GM18867 (cell line): ENCODE measurements around the gene NCOA3.
"Not testable (repeated sequence)": the region's sequence is repeated elsewhere in the genome, so short reads cannot be mapped to it uniquely, and the experiment has no call there.

Experiments used
- ATAC-seq: cut with Tn5 transposase; IDR thresholded peaks from one replicate; pipeline ENCODE4 v1.9.1; 2021; ENCODE audit warnings: mild to moderate bottlenecking, moderate library complexity; ENCODE audit not compliant: unreplicated experiment

NCOA3 gene

GRCh38 chr20:47501482-47502270 lies at the start of gene NCOA3:
NCOA3 (plus strand) TSS chr20:47501887; CDS start chr20:47622248, 120,361 bp downstream.
- peak; percentile 68 for ATAC-seq

GRCh38 chr20:47452736-47453161 lies 48.9 kb upstream of the NCOA3 start:
- no peak for ATAC-seq

GRCh38 chr20:47453167-47453782 lies 48.4 kb upstream of the NCOA3 start:
- ATAC-seq = peak; percentile 88

GRCh38 chr20:47454298-47455132 lies 47.2 kb upstream of the NCOA3 start:
- ATAC-seq = no peak

- ATAC-seq = no peak
These were observed 46.3 kb upstream of the NCOA3 start for GRCh38 chr20:47455133-47456040.

GRCh38 chr20:47456041-47456537 lies 45.6 kb upstream of the NCOA3 start:
- ATAC-seq = no peak

- ATAC-seq = no peak
These were observed 44.5 kb upstream of the NCOA3 start for GRCh38 chr20:47456952-47457724.

GRCh38 chr20:47458280-47459050 lies 43.2 kb upstream of the NCOA3 start:
- ATAC-seq = not testable (repeated sequence)

GRCh38 chr20:47459344-47460073 lies 42.2 kb upstream of the NCOA3 start:
- no peak for ATAC-seq

GRCh38 chr20:47460761-47461112 lies 41.0 kb upstream of the NCOA3 start:
- ATAC-seq = not testable (repeated sequence)

GRCh38 chr20:47461120-47461685 lies 40.5 kb upstream of the NCOA3 start:
- ATAC-seq = no peak

- not testable (repeated sequence) for ATAC-seq
These were observed 39.8 kb upstream of the NCOA3 start for GRCh38 chr20:47461906-47462305.

- no peak for ATAC-seq
These were observed 37.1 kb upstream of the NCOA3 start for GRCh38 chr20:47464380-47465101.

GRCh38 chr20:47465335-47466090 lies 36.2 kb upstream of the NCOA3 start:
- no peak for ATAC-seq

- no peak for ATAC-seq
These were observed 35.5 kb upstream of the NCOA3 start for GRCh38 chr20:47466213-47466612.

- ATAC-seq = no peak
These were observed 34.8 kb upstream of the NCOA3 start for GRCh38 chr20:47466704-47467459.
